CD8-positive, alpha-beta memory T cell (primary cell): ENCODE measurements around the gene WDR35. TPM values are rescaled to one million over a fixed set of nuclear protein-coding genes. Genes with fewer than 3 reads are reported as not detected.

Source experiments
- CTCF ChIA-PET: fragments of 350-600 bp; sonication (Branson Sonifier 250); formaldehyde crosslinking; loops from one replicate; lab custom pipeline; 2021; ENCODE audit warnings: antibody characterized with exemption; lab: Charles Lee
- POLR2A ChIA-PET: fragments of 350-600 bp; sonication (Branson Sonifier 250); formaldehyde crosslinking; loops from one replicate; lab custom pipeline; 2021; ENCODE audit warnings: antibody characterized with exemption; lab: Charles Lee
- DNase-seq, 5 donors: peaks; one replicate each; pipeline versions ENCODE4 v3.0.0 to v3.0.0-alpha.2; 2020 to 2022; ENCODE audit warnings: mixed read lengths in 1 of 5
- H3K27ac ChIP-seq: one replicate; pipeline ENCODE4 v1.7.0; 2013; ENCODE audit warnings: low read depth, mild to moderate bottlenecking, low read length, moderate library complexity
- H3K27me3 ChIP-seq: 2 replicates; pipeline ENCODE4 v1.7.0; 2013; ENCODE audit warnings: low read length, mild to moderate bottlenecking; ENCODE audit not compliant: insufficient read depth, poor library complexity, severe bottlenecking
- H3K36me3 ChIP-seq: 2 replicates; pipeline ENCODE4 v1.7.0; 2013; ENCODE audit warnings: mild to moderate bottlenecking, low read length, moderate library complexity; ENCODE audit not compliant: insufficient read depth
- H3K4me1 ChIP-seq: 2 replicates; pipeline ENCODE4 v1.7.0; 2013; ENCODE audit warnings: mild to moderate bottlenecking, low read length, moderate library complexity; ENCODE audit not compliant: insufficient read depth
- H3K4me3 ChIP-seq: 2 replicates; pipeline ENCODE4 v1.7.0; 2013; ENCODE audit warnings: mild to moderate bottlenecking, low read length
- H3K9me3 ChIP-seq: 2 replicates; pipeline ENCODE4 v1.7.0; 2013; ENCODE audit warnings: mild to moderate bottlenecking, low read length
- H3K27ac Mint-ChIP-seq, 8 donors: one replicate each; pipeline ENCODE4 v1.8.0; 2020 to 2021; ENCODE audit warnings: mixed read lengths in 8 of 8, mild to moderate bottlenecking in 6 of 8, inconsistent platforms in 3 of 8, moderate library complexity in 3 of 8
- H3K27me3 Mint-ChIP-seq, 2 donors: one replicate each; pipeline ENCODE4 v1.8.0; 2020 to 2021; ENCODE audit warnings: mixed read lengths in 2 of 2, mild to moderate bottlenecking in 1 of 2, moderate library complexity in 1 of 2
- H3K36me3 Mint-ChIP-seq, 3 donors: one replicate each; pipeline ENCODE4 v1.8.0; 2020 to 2021; ENCODE audit warnings: mixed read lengths in 3 of 3, inconsistent platforms in 1 of 3, mild to moderate bottlenecking in 1 of 3
- H3K4me1 Mint-ChIP-seq, 3 donors: one replicate each; pipeline ENCODE4 v1.8.0; 2020 to 2021; ENCODE audit warnings: mixed read lengths in 3 of 3, inconsistent platforms in 1 of 3, mild to moderate bottlenecking in 1 of 3
- H3K4me3 Mint-ChIP-seq, 7 donors: one replicate each; pipeline ENCODE4 v1.8.0; 2020 to 2021; ENCODE audit warnings: mixed read lengths in 7 of 7, mild to moderate bottlenecking in 6 of 7, moderate library complexity in 4 of 7, inconsistent platforms in 2 of 7
- H3K9me3 Mint-ChIP-seq, 5 donors: one replicate each; pipeline ENCODE4 v1.8.0; 2020 to 2022; ENCODE audit warnings: mixed read lengths in 5 of 5, mild to moderate bottlenecking in 3 of 5, moderate library complexity in 2 of 5, inconsistent platforms in 1 of 5
- polyA plus RNA-seq: library from polyadenylated mRNA; unstranded; fragments of 300-500 nt; fragmentation: Illumina TruSeq; gene quantifications from one replicate; pipeline ENCODE4 v1.2.3, GENCODE V29; 2021
- total RNA-seq, 2 experiments: library from RNA; stranded (reverse); gene quantifications; one replicate each; pipeline ENCODE4 v1.2.3, GENCODE V29; 2021

Gene WDR35
- total and polyA plus RNA-seq, 3 experiments from 2014 or later, result 1.6 to 12.0 (median 11.0) TPM

DNA sequence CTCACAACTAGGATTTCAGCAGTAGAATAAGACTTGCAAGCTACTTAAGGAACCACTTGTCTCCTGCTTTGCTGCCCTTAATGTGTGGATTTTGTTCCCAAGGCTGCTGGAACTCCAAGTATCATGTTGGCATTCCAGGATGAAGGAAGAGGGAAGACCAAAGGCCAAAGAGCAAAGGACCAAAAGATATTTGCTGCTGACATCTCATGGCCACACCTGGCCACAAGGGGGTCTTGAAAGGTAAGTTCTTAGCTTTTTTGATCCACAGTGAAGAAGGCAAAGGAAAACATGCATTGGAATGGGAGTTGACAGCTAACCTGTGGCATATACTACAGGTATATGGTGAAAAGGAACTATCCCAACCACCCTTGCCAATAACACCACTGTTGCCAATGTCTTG lies 26.4 kb upstream of the WDR35 start:
- H3K4me1 ChIP-seq, result peaks cover 6% of the 10 kb centered on the region
- H3K36me3 Mint-ChIP-seq, result peaks cover 0 to 22% (median 0%) of the 10 kb centered on the region in 3 donors
- no peaks in the 10 kb centered on the region for H3K36me3 ChIP-seq
- H3K4me3 Mint-ChIP-seq, result no peak overlapping the region
- H3K27me3 ChIP-seq, result peaks cover 15% of the 10 kb centered on the region
- H3K9me3 Mint-ChIP-seq, result peaks cover 5 to 13% (median 9%) of the 10 kb centered on the region in 5 donors
- H3K27ac ChIP-seq, result no peak overlapping the region
- ChIA-PET CTCF (interaction anchor here (1.0 to 2.2 kb wide), 8 partner anchors 7 to 84 kb away, joined by 3 to 15 read pairs (median 8); partner anchors contain the start of gene LAPTM4A), POLR2A (no interaction called here)
- peaks cover 9 to 14% (median 12%) of the 10 kb centered on the region in 3 donors for H3K4me1 Mint-ChIP-seq
- peaks cover 23 to 25% of the 10 kb centered on the region in 2 donors for H3K27me3 Mint-ChIP-seq
- no peak overlapping the region for H3K27ac Mint-ChIP-seq
- H3K9me3 ChIP-seq, result no peaks in the 10 kb centered on the region
- DNase-seq, result no peak
- no peak overlapping the region for H3K4me3 ChIP-seq

DNA sequence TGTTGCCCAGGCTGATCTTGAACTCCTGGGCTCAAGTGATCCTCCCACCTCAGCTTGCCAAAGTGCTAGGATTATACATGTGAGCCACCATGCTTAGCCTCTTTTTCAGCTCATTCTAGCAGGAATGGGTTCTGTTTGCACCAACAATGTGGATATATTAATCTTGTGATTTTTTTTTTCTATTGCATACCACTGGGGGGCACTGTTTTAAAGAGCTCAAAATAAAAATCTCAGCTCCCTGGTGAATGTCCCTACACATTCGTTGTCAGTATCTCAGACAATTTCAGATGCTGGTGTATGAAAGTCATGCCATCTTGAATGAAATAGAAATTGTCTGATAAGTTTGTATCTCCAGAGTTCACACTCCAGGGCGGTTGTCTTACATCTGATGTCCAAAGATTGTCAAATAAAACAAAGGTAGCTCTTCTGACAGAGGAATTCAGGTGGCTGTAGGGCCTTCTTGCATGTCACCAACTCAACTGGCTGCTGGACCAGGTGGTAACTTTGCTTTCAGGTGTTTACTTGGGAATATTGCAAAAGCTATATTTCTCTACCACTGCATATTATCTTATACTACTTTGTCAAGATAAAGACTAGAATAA lies 25.7 kb upstream of the WDR35 start:
- peak in 2 of 5 donors; percentile 17 to 39 for DNase-seq
- H3K9me3 Mint-ChIP-seq, result peaks cover 0 to 9% (median 7%) of the 10 kb centered on the region in 5 donors
- H3K4me3 ChIP-seq, result no peak overlapping the region
- no peaks in the 10 kb centered on the region for H3K36me3 ChIP-seq
- no peaks in the 10 kb centered on the region for H3K9me3 ChIP-seq
- POLR2A ChIA-PET, result no interaction called here
- no peak overlapping the region for H3K27ac Mint-ChIP-seq
- CTCF ChIA-PET, result interaction anchor here (0.6 to 2.2 kb wide), 23 partner anchors 8 to 92 kb away, joined by 3 to 15 read pairs (median 4); partner anchors contain the start of genes LAPTM4A and WDR35
- peaks cover 23% of the 10 kb centered on the region for H3K27me3 ChIP-seq
- peaks cover 9 to 14% (median 12%) of the 10 kb centered on the region in 3 donors for H3K4me1 Mint-ChIP-seq
- no peak overlapping the region for H3K4me3 Mint-ChIP-seq
- H3K36me3 Mint-ChIP-seq, result peaks cover 0 to 19% (median 0%) of the 10 kb centered on the region in 3 donors
- no peak overlapping the region for H3K27ac ChIP-seq
- H3K27me3 Mint-ChIP-seq, result peaks cover 27 to 33% of the 10 kb centered on the region in 2 donors
- peaks cover 6% of the 10 kb centered on the region for H3K4me1 ChIP-seq

GRCh38 chr2:20013126-20013849 lies 23.4 kb upstream of the WDR35 start:
- peak overlapping the region in 1 of 8 donors; percentile 11 for H3K27ac Mint-ChIP-seq
- Histone ChIP-seq H3K4me1 (peaks cover 6% of the 10 kb centered on the region), H3K27ac (no peak overlapping the region), H3K36me3 (no peaks in the 10 kb centered on the region), H3K4me3 (no peak overlapping the region), H3K9me3 (no peaks in the 10 kb centered on the region), H3K27me3 (peaks cover 24% of the 10 kb centered on the region)
- H3K27me3 Mint-ChIP-seq, result peaks cover 31 to 43% of the 10 kb centered on the region in 2 donors
- ChIA-PET CTCF (no interaction called here), POLR2A (interaction anchor here (0.5 kb wide), 1 partner anchor 103 kb away, joined by 6 read pairs; no protein-coding TSS in a partner anchor)
- H3K4me3 Mint-ChIP-seq, result peak overlapping the region; percentile 38 to 86 (median 76)
- H3K4me1 Mint-ChIP-seq, result peaks cover 9 to 14% (median 12%) of the 10 kb centered on the region in 3 donors
- DNase-seq, result no peak
- peaks cover 0 to 5% (median 0%) of the 10 kb centered on the region in 3 donors for H3K36me3 Mint-ChIP-seq
- H3K9me3 Mint-ChIP-seq, result no peaks in the 10 kb centered on the region

- ChIA-PET CTCF (no interaction called here), POLR2A (no interaction called here)
- H3K27me3 Mint-ChIP-seq, result peaks cover 31 to 51% of the 10 kb centered on the region in 2 donors
- H3K36me3 Mint-ChIP-seq, result peaks cover 0 to 5% (median 0%) of the 10 kb centered on the region in 3 donors
- H3K27ac Mint-ChIP-seq, result peak within 1 kb of the TSS in 3 of 8 donors; percentile 22 to 89 (median 43)
- peak within 1 kb of the TSS; percentile 53 to 90 (median 76) for H3K4me3 Mint-ChIP-seq
- peaks cover 6% of the 10 kb centered on the region for H3K4me1 ChIP-seq
- peaks cover 24% of the 10 kb centered on the region for H3K27me3 ChIP-seq
- no peaks in the 10 kb centered on the region for H3K9me3 Mint-ChIP-seq
- no peaks in the 10 kb centered on the region for H3K36me3 ChIP-seq
- no peak within 1 kb of the TSS for H3K4me3 ChIP-seq
- DNase-seq, result peak in 1 of 5 donors; percentile 3
- H3K4me1 Mint-ChIP-seq, result peaks cover 9 to 14% (median 12%) of the 10 kb centered on the region in 3 donors
- H3K27ac ChIP-seq, result no peak within 1 kb of the TSS
- H3K9me3 ChIP-seq, result no peaks in the 10 kb centered on the region
Measured at GRCh38 chr2:20012282-20013125, 22.6 kb upstream of the WDR35 start, which contains the start of gene MATN3. Gene MATN3 (minus strand): TSS chr2:20012668. CDS start chr2:20012631, 37 bp downstream.

DNA sequence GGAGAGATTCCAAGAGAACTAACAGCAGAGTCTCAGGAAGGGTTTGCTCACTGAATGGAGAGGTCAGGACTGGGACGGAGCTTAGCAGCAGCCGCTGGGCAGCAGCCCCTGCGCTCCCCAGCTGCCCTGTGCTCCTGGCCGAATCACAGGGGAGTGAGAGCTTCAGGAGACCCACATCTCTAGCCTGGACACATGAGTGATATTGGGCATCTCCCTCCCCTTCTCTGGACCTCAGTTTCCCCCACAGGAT lies 22.1 kb upstream of the WDR35 start:
- CTCF ChIA-PET, result no interaction called here
- Mint-ChIP-seq H3K4me1 (peaks cover 9 to 14% (median 12%) of the 10 kb centered on the region in 3 donors), H3K27me3 (peaks cover 31 to 53% of the 10 kb centered on the region in 2 donors), H3K4me3 (peak overlapping the region; percentile 53 to 90 (median 69)), H3K36me3 (peaks cover 0 to 5% (median 0%) of the 10 kb centered on the region in 3 donors), H3K27ac (peak overlapping the region in 2 of 8 donors; percentile 43 to 89), H3K9me3 (no peaks in the 10 kb centered on the region)
- Histone ChIP-seq H3K27ac (no peak overlapping the region), H3K4me1 (peaks cover 6% of the 10 kb centered on the region), H3K36me3 (no peaks in the 10 kb centered on the region), H3K4me3 (no peak overlapping the region), H3K9me3 (no peaks in the 10 kb centered on the region), H3K27me3 (peaks cover 24% of the 10 kb centered on the region)
- POLR2A ChIA-PET, result no interaction called here
- no peak for DNase-seq

DNA sequence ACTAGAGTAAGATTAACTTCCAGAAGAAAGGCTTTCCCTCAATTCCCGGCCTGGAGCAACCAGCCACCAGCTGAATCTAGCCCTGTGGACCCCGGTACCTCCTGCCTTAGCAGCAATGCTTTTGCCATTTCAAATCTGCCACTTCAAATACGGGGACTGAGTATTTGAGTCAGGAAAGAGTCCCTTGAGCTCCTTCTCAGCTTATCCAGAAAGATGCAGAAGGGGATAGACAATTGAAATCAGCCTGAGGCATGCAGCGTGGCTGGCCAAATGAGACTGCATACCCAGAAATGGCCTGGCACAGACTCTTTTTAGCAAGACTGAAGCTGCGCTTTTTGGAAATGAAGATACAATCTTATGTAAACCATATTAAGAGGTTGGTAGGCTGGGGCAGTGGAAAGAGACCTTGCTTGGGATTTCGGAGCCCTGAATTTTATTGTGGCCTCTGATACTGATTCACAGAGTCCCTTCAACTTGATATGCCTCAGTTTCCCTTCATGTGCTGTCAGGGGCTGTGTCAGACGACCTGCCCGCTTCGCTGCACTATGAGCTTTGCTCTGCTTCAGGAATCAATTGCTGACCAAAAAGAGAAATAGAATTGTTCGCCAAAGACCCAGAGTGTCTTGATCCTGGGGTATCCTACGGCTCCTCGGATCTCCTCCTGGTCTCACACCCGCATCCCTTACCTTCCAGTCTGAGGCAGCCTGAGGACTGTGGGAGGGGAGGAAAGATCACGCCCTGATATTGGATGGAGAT lies 21.5 kb upstream of the WDR35 start:
- Histone ChIP-seq H3K27me3 (peaks cover 24% of the 10 kb centered on the region), H3K27ac (no peak overlapping the region), H3K36me3 (no peaks in the 10 kb centered on the region), H3K4me3 (no peak overlapping the region), H3K4me1 (peaks cover 6% of the 10 kb centered on the region), H3K9me3 (no peaks in the 10 kb centered on the region)
- CTCF ChIA-PET, result interaction anchor here (1.1 kb wide), 1 partner anchor 26 kb away, joined by 3 read pairs; no protein-coding TSS in a partner anchor
- Mint-ChIP-seq H3K36me3 (peaks cover 0 to 5% (median 0%) of the 10 kb centered on the region in 3 donors), H3K27me3 (peaks cover 31 to 53% of the 10 kb centered on the region in 2 donors), H3K9me3 (no peaks in the 10 kb centered on the region), H3K27ac (peak overlapping the region in 3 of 8 donors; percentile 22 to 89 (median 43)), H3K4me3 (peak overlapping the region; percentile 53 to 90 (median 69)), H3K4me1 (peaks cover 9 to 14% (median 12%) of the 10 kb centered on the region in 3 donors)
- POLR2A ChIA-PET, result no interaction called here
- DNase-seq, result no peak

DNA sequence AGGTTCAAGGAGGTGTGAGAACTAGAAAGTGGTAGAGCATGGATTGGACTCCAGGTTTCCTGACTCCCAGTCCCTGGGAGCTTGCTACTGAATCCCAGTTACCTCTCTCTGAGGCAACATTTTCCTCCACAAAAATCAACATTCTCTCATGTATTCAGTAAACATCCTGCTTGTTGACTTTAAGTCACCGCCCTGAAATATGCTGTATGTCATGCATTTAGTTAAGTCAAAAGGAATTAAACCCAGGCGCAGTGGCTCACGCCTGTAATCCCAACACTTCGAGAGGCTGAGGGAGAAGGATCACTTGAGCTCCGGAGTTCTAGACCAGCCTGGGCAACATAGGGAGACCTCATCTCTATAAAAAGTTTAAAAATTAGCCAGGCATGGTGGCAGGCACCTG lies 18.8 kb upstream of the WDR35 start:
- Mint-ChIP-seq H3K9me3 (no peaks in the 10 kb centered on the region), H3K27ac (no peak overlapping the region), H3K4me1 (peaks cover 9 to 14% (median 12%) of the 10 kb centered on the region in 3 donors), H3K4me3 (no peak overlapping the region), H3K36me3 (peaks cover 0 to 4% (median 0%) of the 10 kb centered on the region in 3 donors), H3K27me3 (peaks cover 24 to 50% of the 10 kb centered on the region in 2 donors)
- CTCF ChIA-PET, result no interaction called here
- H3K4me1 ChIP-seq, result peaks cover 6% of the 10 kb centered on the region
- H3K27ac ChIP-seq, result no peak overlapping the region
- DNase-seq, result no peak
- H3K9me3 ChIP-seq, result no peaks in the 10 kb centered on the region
- no peak overlapping the region for H3K4me3 ChIP-seq
- peaks cover 24% of the 10 kb centered on the region for H3K27me3 ChIP-seq
- POLR2A ChIA-PET, result no interaction called here
- H3K36me3 ChIP-seq, result no peaks in the 10 kb centered on the region
